NCI-H345 treated with DMSO at 0.1 percent for 48 hours (cell line): ENCODE data around the gene SVIL.
A peak's percentile ranks its signal among the peaks of the same experiment; 100 is the strongest.
"Not testable (repeated sequence)": the region's sequence is repeated elsewhere in the genome, so short reads cannot be mapped to it uniquely, and the experiment has no call there.

Experiments used
- DNase-seq: peaks from one replicate; lab custom pipeline; 2025; ENCODE audit not compliant: unreplicated experiment; lab: John Stamatoyannopoulos, UW

Gene SVIL

DNA sequence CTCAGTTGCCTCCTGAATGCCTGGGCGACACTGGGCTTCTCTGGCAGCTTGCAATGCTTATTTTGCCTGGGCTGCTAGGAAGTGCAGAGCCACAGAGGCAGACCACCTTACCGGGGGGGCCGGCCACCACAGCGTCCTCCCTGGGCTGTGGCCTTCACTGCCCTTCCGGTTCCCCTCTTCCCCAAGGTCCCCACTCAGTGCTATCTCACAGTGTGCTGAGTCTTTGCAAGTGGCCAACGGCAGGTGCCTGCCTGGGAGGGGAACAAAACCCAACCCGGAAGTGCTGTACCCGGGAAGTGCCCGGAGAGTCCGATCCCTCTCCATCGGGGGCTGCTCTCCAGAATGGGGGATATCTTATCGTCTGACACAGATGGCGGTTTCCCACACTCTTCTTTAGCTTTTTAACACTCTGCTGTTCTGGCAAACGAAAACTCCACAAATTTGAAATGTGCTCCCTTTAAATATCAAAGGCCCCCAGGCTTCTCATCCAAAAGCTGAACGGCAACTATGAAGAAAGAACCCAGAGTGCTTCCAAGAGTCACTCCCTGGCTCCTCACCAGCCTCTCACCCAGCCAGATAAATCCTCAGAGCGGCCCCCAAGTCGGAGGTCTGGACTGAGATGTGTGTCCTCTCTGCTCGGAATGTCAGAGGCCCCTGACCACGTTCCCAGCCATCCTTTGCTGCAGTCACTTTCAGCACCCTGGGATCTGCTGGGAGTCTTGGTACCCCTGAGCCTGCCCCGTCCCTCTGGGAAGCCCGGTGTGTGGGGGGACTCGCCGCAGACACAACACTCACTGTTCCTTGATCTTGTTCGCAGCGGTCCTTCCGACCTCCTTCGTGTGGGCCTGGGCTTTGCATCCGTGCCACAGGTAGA, 165.1 kb downstream of the SVIL start:
- DNase-seq = no peak

DNA sequence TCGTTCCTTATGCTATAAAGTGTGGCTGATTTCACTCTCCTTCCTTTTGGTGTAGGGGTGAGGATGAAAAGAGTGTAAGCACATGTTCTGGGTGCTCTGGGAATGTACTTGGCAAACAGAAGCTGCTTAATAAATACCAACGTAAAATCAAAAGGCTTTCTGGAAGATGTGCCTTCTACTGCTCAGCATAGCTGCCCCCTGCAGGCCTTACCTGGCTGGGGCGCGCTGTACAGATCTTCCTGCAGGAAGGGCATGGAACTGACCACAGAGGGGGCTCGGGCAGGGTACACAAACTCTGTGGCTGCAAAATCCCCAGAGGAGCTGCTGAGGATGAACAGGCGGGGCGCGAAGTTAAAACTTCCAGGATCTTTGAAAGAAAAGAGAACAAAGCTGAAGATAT, 169.4 kb downstream of the SVIL start:
- no peak for DNase-seq

DNA sequence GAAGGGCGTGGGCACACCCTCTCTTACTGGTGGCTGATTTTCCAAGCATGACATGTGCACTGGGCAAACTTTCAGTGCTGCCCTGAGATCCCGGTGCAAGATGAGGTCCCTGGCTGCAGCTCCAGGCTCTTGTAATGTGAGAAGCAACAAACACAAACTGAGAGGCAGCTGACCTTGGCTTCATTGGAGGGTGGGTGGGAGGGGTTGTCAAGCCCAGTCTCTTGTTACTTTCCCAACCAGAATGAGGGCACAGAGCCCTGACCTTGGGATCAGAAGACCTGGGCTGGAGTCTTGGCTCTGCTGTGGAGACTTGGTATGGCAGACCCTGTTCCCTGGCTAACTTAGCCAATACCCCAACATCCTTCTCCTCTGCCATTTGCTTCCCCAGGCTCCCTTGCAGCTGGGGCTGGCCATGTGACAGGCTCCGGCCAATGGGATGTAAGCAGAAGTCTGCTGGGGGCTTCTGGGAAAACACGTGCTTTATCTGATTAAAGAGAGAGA, 170.1 kb downstream of the SVIL start:
- DNase-seq = not testable (repeated sequence)

DNA sequence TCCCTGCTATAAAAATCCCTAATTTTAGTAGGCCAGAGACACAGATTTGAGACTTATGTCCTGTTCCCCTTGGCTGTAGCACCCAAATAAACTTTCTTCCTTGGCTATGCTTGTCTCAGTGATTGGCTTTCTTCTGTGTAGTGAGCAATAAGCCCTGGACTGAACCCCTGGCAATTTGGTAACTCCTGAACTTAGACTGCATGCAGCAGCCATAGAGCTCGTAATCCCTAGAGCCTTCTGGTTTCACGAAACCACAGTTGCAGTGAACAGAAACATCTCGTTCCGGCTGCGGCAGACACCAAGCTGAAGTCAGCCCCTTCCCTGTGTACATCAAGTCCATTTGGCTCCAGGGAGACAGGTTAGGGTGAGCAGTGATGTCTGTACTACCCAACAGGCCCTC, 173.7 kb downstream of the SVIL start:
- no peak for DNase-seq

DNA sequence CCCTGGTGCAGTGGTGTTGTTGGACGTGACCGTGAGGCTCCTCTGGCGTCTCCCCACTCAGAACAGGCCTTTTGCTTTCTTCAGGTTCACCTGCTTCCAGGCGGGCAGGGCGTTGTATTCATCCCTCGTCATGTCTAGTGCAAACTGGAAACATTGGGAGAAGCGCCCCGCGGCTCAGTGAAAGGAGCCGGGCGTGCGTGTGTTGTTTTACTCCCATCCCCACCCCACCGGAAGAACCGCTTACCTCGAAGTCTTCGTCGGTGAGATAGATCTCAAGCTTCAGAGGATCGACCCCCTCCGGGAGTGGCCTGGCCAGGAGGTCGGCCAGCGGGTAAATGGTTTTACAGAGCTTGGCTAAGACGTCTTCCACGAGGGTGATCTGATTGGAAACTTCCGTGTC, 176.6 kb downstream of the SVIL start:
- DNase-seq = not testable (repeated sequence)

DNA sequence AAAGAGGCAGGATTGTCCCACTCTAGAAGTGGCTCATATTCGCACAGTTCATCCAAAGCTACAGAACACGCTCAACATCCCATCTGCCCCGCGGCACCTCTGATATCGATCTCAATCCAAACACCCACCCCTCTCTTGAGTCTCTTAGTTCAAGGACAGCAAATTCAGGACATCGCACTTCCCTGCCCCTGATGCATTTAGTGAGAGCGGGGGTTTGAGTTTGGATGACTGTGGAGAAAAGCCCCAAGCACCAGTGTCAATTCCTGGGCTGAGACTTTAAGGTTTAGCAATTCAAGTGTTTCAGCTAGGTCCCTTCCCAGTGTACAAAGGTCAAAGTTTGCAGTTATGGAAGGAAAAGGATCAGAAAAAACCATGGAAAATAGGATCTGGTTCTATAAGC, 179.7 kb downstream of the SVIL start:
- no peak for DNase-seq

DNA sequence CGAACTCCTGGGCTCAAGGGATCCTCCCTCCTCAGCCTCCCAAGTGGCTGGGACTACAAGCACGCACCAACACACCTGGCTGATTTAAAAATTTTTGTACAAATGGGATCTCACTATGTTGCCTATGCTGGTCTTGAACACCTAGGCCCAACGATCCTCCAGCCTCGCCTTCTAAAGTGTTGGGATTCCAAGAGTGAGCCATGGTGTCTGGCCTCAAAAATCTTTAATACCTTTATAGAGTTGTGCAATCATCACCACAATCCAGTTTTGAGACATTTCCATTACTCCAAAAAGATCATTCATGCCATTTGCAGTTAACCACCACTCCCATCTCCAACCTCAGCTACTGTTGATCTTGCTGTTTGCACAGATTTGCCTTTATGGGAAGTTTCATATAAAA, 180.5 kb downstream of the SVIL start:
- DNase-seq = no peak

DNA sequence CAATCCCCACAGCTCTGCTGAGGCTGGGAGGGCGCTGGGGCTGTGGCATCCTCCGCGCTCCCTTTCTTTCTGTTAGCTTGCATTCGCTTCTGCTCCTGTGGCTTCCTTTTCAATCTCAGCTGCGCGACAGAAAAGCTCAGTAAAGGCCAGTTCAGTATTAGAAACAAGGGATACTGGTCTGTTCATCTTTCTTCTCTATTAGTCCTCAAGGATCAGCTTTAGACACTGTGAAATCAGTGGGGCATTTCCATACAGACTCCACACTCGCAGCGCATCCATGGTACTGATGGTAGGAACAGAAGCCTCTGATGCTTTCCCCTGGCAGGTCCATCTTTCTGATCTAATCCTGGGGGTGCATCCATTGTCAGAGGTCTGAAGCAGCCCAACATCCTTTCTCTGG, 182.2 kb downstream of the SVIL start:
- no peak for DNase-seq

DNA sequence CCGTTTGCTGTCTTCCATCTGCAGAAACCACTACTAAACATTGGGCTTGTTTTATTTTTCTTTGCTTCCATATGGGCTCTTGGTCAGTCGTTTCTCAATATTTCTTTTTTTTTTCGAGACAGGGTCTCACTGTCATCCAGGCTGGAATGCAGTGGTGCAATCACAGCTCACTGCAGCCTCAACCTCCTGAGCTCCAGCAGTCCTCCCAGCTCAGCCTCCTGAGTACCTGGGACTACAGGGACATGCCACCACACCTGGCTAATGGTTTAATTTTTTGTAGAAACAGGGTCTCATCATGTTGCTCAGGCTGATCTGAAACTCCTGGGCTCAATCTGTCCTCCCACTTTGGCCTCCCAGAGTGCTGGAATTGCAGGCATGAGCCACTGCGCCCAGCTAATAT, 182.8 kb downstream of the SVIL start:
- no peak for DNase-seq

DNA sequence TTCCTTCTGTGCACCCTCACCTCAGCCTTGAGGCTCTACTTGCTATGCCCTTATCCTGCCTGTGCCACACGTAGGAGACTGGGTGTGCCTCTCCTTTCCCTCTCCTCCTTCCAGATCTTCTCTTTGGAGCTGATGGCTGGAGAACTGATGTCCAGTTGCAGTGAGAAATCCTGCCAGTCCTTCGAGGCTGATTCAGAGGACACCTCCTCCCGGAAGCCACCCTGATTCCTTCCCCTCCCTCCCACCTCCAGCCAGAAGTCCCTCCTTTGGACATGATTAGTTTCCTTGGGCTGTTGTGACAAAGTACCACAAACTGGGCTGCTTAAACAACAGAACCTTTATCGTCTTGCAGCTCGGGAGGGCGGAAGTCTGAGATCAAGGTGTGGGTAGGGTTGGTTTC, 184.4 kb downstream of the SVIL start:
- DNase-seq = no peak

DNA sequence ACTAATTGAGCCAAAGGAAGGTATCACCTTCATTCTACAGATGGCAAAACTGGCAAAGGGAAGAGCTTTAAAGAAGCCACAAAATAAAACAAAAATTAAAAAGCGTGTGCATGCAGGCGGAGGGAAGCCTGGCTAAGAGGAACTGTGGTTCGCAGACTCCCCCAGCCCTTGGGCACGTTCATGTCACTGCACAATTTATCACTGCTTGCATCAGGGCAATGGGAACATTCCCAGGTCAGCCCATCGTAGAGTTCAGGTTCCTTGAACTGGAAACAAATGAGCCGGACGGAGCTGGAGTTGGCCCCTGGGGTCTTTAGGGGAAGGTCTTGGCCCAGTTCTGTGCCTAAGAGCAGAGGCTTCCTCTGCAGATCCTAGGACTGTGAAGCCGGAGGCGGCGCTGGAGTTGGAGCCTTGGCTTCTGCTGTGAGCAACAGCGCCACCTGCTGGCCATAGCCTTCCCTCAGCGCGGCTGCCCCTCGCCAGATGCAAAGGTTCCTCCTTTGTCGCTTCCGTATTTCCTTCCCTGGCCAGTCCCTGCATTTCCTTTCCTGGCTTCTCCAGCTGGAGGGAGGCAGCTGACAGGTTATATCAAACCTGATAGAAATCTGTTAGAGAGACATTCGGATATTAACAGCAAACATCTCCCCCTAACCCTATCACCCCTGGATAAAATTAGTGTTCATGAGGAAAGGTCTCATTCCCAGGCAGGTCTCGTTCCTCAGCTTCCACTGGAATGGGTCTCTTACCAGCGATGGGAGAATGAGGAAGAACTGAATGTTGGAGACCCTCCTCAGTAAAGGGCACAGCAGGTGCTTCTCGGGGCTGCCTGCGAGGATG, 185.8 kb downstream of the SVIL start:
- DNase-seq = peak; percentile 37

DNA sequence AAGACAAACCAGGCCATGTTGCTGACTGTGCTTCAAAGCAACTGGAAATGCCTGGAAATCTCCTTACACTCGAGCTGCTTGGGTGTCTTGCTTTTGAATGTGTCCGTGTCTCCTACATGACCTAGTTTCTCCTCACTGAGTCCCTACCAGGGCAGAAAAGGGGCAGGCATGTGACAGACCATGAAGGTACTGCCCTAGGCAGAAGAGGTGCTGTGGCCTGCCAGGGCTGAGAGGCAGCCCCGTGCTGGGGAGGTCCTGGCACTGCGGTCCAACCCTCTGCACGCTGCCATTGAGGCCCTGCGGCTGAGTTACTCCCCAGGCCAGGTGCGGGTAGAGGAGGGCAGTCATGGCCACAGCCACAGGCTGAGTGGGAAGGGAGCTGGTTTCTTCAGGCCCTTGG, 186.6 kb downstream of the SVIL start:
- DNase-seq = no peak

DNA sequence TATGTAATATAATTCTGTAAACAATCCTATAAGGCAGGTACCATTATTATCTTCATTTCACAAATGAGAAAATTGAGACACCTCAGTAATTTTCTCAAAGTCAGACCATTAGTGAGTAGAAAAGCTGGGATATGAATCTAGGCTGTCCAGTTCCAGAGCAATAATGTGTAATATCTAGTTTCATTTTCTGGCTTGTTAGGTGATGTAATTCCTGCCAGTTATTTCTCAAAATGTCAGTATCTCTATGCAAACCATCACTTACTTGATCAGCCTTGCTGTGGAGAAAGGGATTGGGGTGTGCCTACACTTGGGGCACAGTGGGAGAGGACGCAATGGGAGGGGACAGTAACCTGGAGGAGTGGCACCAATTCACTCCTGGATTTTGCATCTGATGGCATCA, 188.4 kb downstream of the SVIL start:
- DNase-seq = no peak

DNA sequence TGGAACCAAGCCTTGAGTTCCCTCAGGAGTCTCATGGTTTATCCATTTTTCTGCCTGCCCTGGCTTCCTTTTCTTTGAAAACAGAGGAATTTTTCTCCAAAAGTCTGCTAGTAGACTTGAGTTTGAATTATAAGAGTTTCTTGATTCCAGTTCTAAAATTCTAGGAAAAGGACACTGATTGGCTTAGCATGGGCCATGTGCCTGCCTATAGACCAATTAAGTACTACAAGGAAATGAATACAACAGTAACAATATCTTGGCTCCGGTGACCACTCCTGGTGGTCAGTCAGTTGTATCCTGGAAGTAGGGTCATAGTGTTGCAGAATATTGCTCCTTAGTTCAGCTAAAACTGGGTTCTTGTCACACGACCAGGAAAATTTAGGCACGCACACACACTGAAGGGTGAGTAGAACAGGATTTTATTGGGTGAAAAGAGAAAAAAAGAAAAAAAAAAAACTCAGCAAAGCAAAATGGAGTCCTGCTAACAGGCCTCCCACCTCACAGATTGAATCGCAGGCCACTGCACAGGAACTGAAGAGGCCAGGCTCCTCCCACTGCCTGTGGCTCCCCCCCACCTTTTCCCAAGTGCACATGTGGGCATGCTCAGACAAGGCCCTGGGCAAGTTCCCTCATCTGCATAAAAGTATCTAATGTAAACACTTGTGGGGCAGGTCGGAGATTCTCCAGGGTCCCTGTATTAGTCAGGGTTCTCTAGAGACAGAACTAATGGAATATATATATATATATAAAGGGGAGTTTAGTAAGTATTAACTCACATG, 190.8 kb downstream of the SVIL start:
- peak; percentile 3 for DNase-seq

DNA sequence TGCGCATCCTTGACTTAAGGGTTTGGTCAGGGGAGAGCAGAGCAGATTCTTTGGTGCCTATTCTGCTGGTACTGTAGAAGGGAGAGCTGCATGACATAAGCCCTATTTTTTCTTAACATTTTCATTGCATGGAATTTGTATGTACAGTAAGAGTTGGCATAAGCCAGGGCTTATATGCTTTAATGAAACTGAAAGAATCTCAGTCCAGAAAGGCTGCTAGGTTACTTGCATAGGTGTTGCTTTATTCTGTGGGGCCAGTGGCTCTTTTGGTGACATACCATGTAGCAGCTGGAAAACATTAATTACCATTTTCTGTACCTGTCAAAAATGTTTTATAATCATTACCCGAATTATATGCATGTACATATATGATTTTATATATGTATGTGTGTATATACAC, 193.8 kb downstream of the SVIL start:
- no peak for DNase-seq

DNA sequence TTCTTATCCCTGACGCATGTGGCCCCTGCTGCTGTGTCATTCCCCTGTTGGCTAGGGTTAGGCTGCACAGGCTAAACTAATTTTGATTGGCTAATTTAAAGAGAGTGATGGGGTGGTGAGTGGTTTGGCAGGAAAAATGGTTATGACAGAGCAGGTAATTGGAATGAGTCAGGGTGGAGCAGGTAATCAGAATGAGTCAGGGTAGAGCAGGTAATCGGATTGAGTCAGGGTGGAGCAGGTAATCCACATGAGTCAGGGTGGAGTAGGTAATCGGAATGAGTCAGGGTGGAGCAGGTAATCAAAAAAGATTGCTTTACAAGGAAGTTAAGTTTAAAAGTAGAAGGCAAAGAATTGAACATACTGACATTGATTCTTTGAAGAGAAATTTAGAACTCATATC, 195.8 kb downstream of the SVIL start:
- DNase-seq = not testable (repeated sequence)

DNA sequence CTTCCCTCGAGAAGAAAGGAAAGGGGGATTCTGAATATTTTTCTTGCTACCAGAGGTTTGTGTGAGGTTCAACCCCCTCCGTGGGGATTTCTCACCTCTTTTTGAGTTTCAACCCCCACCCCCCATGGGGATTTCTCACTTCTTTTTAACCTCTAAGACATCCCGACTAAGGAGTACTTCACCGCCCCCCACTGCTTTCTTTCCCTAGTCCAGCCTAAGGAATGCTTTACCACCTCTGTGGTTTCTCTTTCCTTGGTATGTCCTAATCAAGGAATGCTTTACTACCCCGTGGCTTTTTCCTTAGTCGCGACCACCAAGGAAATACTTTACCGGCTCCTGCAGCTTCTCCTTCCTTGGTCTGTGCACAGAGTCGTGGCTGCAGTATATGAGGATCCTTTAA, 196.5 kb downstream of the SVIL start:
- no peak for DNase-seq

DNA sequence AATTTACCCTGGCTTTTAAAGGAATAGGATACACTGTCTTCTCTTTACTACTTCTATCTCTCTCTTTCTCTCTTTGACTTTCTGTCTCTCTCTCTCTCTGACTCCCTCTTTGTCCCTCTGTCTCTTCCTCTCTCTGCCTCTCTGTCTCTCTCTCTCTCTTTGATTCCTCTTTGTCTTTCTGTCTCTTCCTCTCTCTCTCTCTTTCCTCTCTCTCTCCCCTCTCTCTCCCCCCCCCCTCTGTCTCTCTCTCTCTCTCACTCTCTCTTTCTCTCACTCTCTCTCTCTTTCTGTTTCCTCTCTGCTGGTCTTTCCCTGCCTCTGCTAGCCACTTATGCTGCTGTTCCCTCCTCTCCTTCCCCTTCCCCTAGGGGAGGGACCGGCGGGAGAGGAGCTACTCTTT, 196.9 kb downstream of the SVIL start:
- DNase-seq = no peak

DNA sequence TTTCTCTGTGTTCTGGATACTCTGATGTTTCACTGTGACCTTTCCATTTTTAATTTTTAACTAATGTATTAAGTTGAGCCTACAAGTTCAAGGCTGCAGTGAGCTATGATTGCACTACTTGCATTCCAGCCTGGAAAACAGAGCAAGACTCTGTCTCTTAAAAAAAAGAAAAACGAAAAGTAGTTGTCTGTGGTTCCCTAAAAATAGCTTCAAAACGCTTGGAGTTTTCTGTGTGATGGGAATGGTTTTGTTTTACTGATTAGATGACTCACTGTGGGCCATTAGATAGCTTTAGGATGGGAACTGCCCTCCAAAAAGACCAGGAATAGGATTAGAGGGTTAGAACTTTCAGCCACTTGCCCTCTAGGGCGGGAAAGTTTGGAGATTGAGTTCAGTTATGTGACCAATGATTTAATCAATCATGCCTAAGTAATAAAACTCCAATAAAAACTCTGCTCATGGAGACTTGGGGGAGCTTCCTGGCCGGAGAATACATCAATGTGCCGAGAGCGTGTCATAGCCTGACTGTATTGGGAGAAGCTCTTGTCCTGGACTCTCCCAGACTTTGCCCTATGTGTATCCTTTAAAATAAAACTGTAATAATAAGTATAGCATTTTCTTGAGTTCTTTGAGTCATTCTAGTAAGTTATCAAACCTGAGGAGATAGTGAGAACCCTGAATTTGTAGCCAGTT, 198.8 kb downstream of the SVIL start:
- no peak for DNase-seq

DNA sequence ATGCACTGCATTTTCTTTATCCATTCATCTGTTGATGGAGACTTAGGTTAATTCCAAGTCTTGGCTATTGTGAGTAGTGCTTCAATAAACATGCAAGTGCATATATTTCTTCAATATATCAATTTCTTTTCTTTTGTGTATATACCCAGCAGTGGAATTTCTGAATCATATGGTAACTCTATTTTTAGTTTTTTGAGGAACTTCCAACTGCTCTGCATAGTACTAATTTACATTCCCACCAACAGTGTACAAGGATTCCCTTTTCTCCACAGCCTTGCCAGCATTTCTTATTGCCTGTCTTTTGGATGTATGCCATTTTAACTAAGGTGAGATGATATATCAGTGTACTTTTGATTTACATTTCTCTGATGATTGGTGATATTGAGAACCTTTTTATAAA, 200.7 kb downstream of the SVIL start:
- no peak for DNase-seq

DNA sequence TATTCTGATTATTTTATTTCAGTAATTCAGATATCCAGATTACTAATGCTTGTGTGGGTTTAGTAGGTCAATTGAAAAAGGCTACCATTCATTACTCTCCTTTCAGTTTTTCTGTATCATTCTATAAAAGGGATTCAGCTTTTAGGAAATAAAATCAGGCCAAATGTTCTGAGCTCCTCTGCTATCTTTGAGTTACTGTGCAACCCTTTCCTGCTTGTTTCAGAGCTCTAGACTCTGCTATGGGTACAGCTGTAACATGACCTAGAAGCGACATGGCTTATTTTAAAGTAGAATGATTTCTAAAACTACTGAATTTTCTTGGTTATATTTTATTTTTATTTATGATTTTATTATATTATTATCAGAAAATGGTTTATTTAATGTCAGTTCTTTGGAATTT, 203.1 kb downstream of the SVIL start:
- DNase-seq = no peak
